Astrocyte of the cerebellum (primary cell): Measurements from ENCODE around the gene AMER2.

ENCODE experiments used
- DNase-seq: peaks from one replicate; pipeline ENCODE4 v3.0.0-alpha.2; 2011; ENCODE audit warnings: low read depth
- H3K4me3 ChIP-seq: 2 replicates; pipeline ENCODE4 v1.5.1; 2011; ENCODE audit warnings: mild to moderate bottlenecking, low read depth, low read length, moderate library complexity
- CTCF ChIP-seq: IDR thresholded peaks from 2 replicates; pipeline ENCODE4 v1.5.1; 2012; ENCODE audit warnings: low read length, low read depth, moderate library complexity, mild to moderate bottlenecking; ENCODE audit errors: missing control alignments
- in situ Hi-C: cut with HindIII; loops from 2 replicates; pipeline ENCODE4 v1.10.0; 2017; ENCODE audit warnings: low sequenced_read_pairs

AMER2 gene

GRCh38 chr13:25132751-25133390 is 39.2 kb downstream of the AMER2 start:
- no peak overlapping the region for H3K4me3 ChIP-seq
- in situ Hi-C loops: no loop called here
- DNase-seq: no peak
- no peak for TF ChIP-seq CTCF

- H3K4me3 ChIP-seq: no peak overlapping the region
- no peak for DNase-seq
- in situ Hi-C loops: no loop called here
- no peak for TF ChIP-seq CTCF
Measured at GRCh38 chr13:25131881-25132420, 40.1 kb downstream of the AMER2 start.

- no peak overlapping the region for H3K4me3 ChIP-seq
- DNase-seq: no peak
- TF ChIP-seq CTCF: no peak
- in situ Hi-C loops: no loop called here
Measured at GRCh38 chr13:25130944-25131343, 41.1 kb downstream of the AMER2 start.

GRCh38 chr13:25118378-25118905 is 53.6 kb downstream of the AMER2 start:
- in situ Hi-C loops: no loop called here
- TF ChIP-seq CTCF: no peak
- no peak overlapping the region for H3K4me3 ChIP-seq
- no peak for DNase-seq

GRCh38 chr13:25117312-25117711 is 54.8 kb downstream of the AMER2 start:
- TF ChIP-seq CTCF: no peak
- in situ Hi-C loops: no loop called here
- DNase-seq: no peak
- no peak overlapping the region for H3K4me3 ChIP-seq

GRCh38 chr13:25116044-25116443 is 56.0 kb downstream of the AMER2 start:
- no peak overlapping the region for H3K4me3 ChIP-seq
- no peak for DNase-seq
- no peak for TF ChIP-seq CTCF
- in situ Hi-C loops: no loop called here
